Measurements from ENCODE around the gene CPVL.

GRCh38 chr7:29077176-29077575, 69.2 kb downstream of the CPVL start:
- TF ChIP-seq CTCF (IDR thresholded peaks at IDR 0.05) = no peak
- no peak for TF ChIP-seq POLR2A (IDR thresholded peaks at IDR 0.05)

All from esophagus squamous epithelium (tissue), 4 donors.